OCI-LY3 (cell line): Measurements from ENCODE around the gene INHBE.

Source experiments
- CTCF ChIP-seq: fragments of 200-600, 300-600 bp; sonication (generic); IDR thresholded peaks from 2 replicates; pipeline ENCODE4 v1.5.1; 2014; ENCODE audit warnings: antibody characterized with exemption, low read length, low read depth
- EZH2phosphoT487 ChIP-seq: fragments of 200-600 bp; shearing (Covaris generic); IDR thresholded peaks from 2 replicates; pipeline ENCODE4 v1.6.1; 2018; ENCODE audit warnings: antibody characterized with exemption, mixed run types, low read depth

- TF ChIP-seq CTCF (no peak), EZH2phosphoT487 (no peak)
Observed at GRCh38 chr12:57479043-57479375, 23.9 kb downstream of the INHBE start.
